Neural cell (in vitro differentiated cells): ENCODE measurements around the gene CPM. TPM values are rescaled to one million over a fixed set of nuclear protein-coding genes. Genes with fewer than 3 reads are reported as not detected.

Source experiments
- H2AFZ ChIP-seq: fragments of 200-600, 300-800 bp; sonication (generic), shearing (Covaris generic); 2 replicates; pipeline ENCODE4 v1.6.0; 2014; ENCODE audit warnings: low read depth, mild to moderate bottlenecking, antibody characterized with exemption, low read length, moderate library complexity
- H3F3A ChIP-seq: fragments of 200-600 bp; shearing (Covaris generic); 2 replicates; pipeline ENCODE4 v1.6.1; 2016; ENCODE audit warnings: mild to moderate bottlenecking, moderate library complexity, mixed read lengths, antibody characterized with exemption, low read length; ENCODE audit not compliant: insufficient read depth, poor library complexity, severe bottlenecking
- H3K27ac ChIP-seq: fragments of 200-600, 300-800 bp; sonication (generic), shearing (Covaris generic); 2 replicates; pipeline ENCODE4 v1.5.1; 2014; ENCODE audit warnings: mild to moderate bottlenecking, low read length, moderate library complexity
- H3K27me3 ChIP-seq: fragments of 300-800, 200-600 bp; sonication (generic), shearing (Covaris generic); 2 replicates; pipeline ENCODE4 v1.6.0; 2014; ENCODE audit warnings: mild to moderate bottlenecking, low read depth, low read length, moderate library complexity; ENCODE audit not compliant: insufficient read depth
- H3K36me3 ChIP-seq: fragments of 300-800, 200-600 bp; sonication (generic), shearing (Covaris generic); 2 replicates; pipeline ENCODE4 v1.5.1; 2014; ENCODE audit warnings: mild to moderate bottlenecking, antibody characterized with exemption, low read length, moderate library complexity; ENCODE audit not compliant: insufficient read depth
- H3K4me2 ChIP-seq: fragments of 300-800, 200-600 bp; sonication (generic), shearing (Covaris generic); 2 replicates; pipeline ENCODE4 v1.6.0; 2014; ENCODE audit warnings: mild to moderate bottlenecking, low read length
- H3K4me3 ChIP-seq: fragments of 300-800, 200-600 bp; sonication (generic), shearing (Covaris generic); 2 replicates; pipeline ENCODE4 v1.5.1; 2014; ENCODE audit warnings: mild to moderate bottlenecking, low read length, moderate library complexity
- H3K79me2 ChIP-seq: fragments of 200-600 bp; shearing (Covaris generic); replicated peaks from 2 replicates; pipeline ENCODE4 v1.6.0; 2014; ENCODE audit warnings: mild to moderate bottlenecking, low read length, moderate library complexity; ENCODE audit not compliant: insufficient read depth
- H3K9ac ChIP-seq: fragments of 300-800, 200-600 bp; sonication (generic), shearing (Covaris generic); 2 replicates; pipeline ENCODE4 v1.6.1; 2016; ENCODE audit warnings: mild to moderate bottlenecking, low read length, mixed read lengths
- H3K9me2 ChIP-seq: fragments of 200-600 bp; shearing (Covaris generic); 2 replicates; pipeline ENCODE4 v1.6.1; 2016; ENCODE audit warnings: mild to moderate bottlenecking, low read length, mixed read lengths; ENCODE audit not compliant: insufficient read depth
- H3K9me3 ChIP-seq: fragments of 200-600, 300-800 bp; sonication (generic), shearing (Covaris generic); 2 replicates; pipeline ENCODE4 v1.6.1; 2016; ENCODE audit warnings: mild to moderate bottlenecking, mixed run types, low read length, moderate library complexity, mixed read lengths
- H4K20me1 ChIP-seq: fragments of 200-600 bp; shearing (Covaris generic); 2 replicates; pipeline ENCODE4 v1.6.1; 2016; ENCODE audit warnings: mild to moderate bottlenecking, mixed run types; ENCODE audit not compliant: insufficient read depth
- CTCF ChIP-seq: fragments of 450-650 bp; IDR thresholded peaks from 2 replicates; pipeline ENCODE4 v1.5.1; 2014; ENCODE audit warnings: antibody characterized with exemption, mild to moderate bottlenecking, moderate library complexity; ENCODE audit not compliant: poor library complexity, severe bottlenecking
- EP300 ChIP-seq: fragments of 450-650 bp; conservative IDR thresholded peaks from 2 replicates; pipeline ENCODE4 v1.6.1; 2014; ENCODE audit warnings: antibody characterized with exemption, mild to moderate bottlenecking, moderate library complexity; ENCODE audit not compliant: poor library complexity, severe bottlenecking
- EZH2 ChIP-seq: fragments of 200-600, 300-800 bp; shearing (Covaris generic), sonication (generic); IDR thresholded peaks from 2 replicates; pipeline ENCODE4 v1.6.1; 2014; ENCODE audit warnings: antibody characterized with exemption, low read length, borderline replicate concordance, mild to moderate bottlenecking; ENCODE audit not compliant: insufficient read depth, poor library complexity, severe bottlenecking
- MXI1 ChIP-seq: fragments of 450-650 bp; conservative IDR thresholded peaks from 2 replicates; pipeline ENCODE4 v1.6.1; 2014; ENCODE audit warnings: antibody characterized with exemption, mild to moderate bottlenecking; ENCODE audit not compliant: poor library complexity, severe bottlenecking
- POLR2AphosphoS5 ChIP-seq: IDR thresholded peaks from 2 replicates; pipeline ENCODE4 v1.6.1; 2012
- RAD21 ChIP-seq: fragments of 450-650 bp; conservative IDR thresholded peaks from 2 replicates; pipeline ENCODE4 v1.6.1; 2014; ENCODE audit warnings: antibody characterized with exemption, mild to moderate bottlenecking, moderate library complexity
- REST ChIP-seq: IDR thresholded peaks from 2 replicates; pipeline ENCODE4 v1.6.1; 2012; ENCODE audit warnings: borderline replicate concordance
- TAF1 ChIP-seq: IDR thresholded peaks from 2 replicates; pipeline ENCODE4 v1.6.1; 2012; ENCODE audit warnings: low read depth
- polyA plus RNA-seq: library from polyadenylated mRNA; depleted of rRNA; stranded (reverse); fragments of >200 nt; gene quantifications from 2 replicates; pipeline ENCODE4 v1.2.3, GENCODE V29; 2014

The CPM gene
- polyA plus RNA-seq, 1 donor from 2014 or later = not detected

GRCh38 chr12:68838046-68838886, 94.7 kb downstream of the CPM start:
- TF ChIP-seq CTCF (no peak), POLR2AphosphoS5 (no peak), RAD21 (no peak), MXI1 (no peak), TAF1 (no peak)
- Histone ChIP-seq H3K4me3 (no peak overlapping the region), H3F3A (no peaks in the 10 kb centered on the region), H3K9ac (no peak overlapping the region), H3K79me2 (no peaks in the 10 kb centered on the region), H3K4me2 (no peak overlapping the region), H3K9me3 (no peaks in the 10 kb centered on the region), H3K27me3 (no peaks in the 10 kb centered on the region), H4K20me1 (no peaks in the 10 kb centered on the region), H3K36me3 (peaks cover 25% of the 10 kb centered on the region), H2AFZ (no peak overlapping the region), H3K27ac (no peak overlapping the region), H3K9me2 (no peaks in the 10 kb centered on the region)

GRCh38 chr12:68837215-68837614, 95.8 kb downstream of the CPM start:
- Histone ChIP-seq H3K27ac (no peak overlapping the region), H3K4me3 (no peak overlapping the region), H3K79me2 (no peaks in the 10 kb centered on the region), H3K9ac (no peak overlapping the region), H3K27me3 (no peaks in the 10 kb centered on the region), H4K20me1 (no peaks in the 10 kb centered on the region), H3K9me3 (no peaks in the 10 kb centered on the region), H3K36me3 (peaks cover 20% of the 10 kb centered on the region), H2AFZ (no peak overlapping the region), H3F3A (no peaks in the 10 kb centered on the region), H3K4me2 (no peak overlapping the region), H3K9me2 (no peaks in the 10 kb centered on the region)
- TF ChIP-seq POLR2AphosphoS5 = no peak
- no peak for TF ChIP-seq CTCF
- no peak for TF ChIP-seq EP300
- no peak for TF ChIP-seq REST
- TF ChIP-seq EZH2 = no peak
- no peak for TF ChIP-seq RAD21
